GM21423 (cell line): ENCODE results near the gene KAZALD1.
A peak's percentile ranks its signal among the peaks of the same experiment; 100 is the strongest.

Experiments
- ATAC-seq: cut with Tn5 transposase; IDR thresholded peaks from one replicate; pipeline ENCODE4 v1.9.1; 2021; ENCODE audit warnings: mild to moderate bottlenecking, moderate library complexity; ENCODE audit not compliant: unreplicated experiment

The KAZALD1 gene

GRCh38 chr10:101094121-101094879 is 32.5 kb downstream of the KAZALD1 start:
- no peak for ATAC-seq

- no peak for ATAC-seq
These were observed 33.2 kb downstream of the KAZALD1 start for GRCh38 chr10:101095004-101095403.

- peak; percentile 78 for ATAC-seq
These were observed 33.9 kb downstream of the KAZALD1 start for GRCh38 chr10:101095550-101096213.

GRCh38 chr10:101096378-101096777 is 34.6 kb downstream of the KAZALD1 start:
- ATAC-seq, result no peak

- ATAC-seq, result no peak
These were observed 36.1 kb downstream of the KAZALD1 start for GRCh38 chr10:101097881-101098280.

- ATAC-seq, result no peak
These were observed 38.1 kb downstream of the KAZALD1 start for GRCh38 chr10:101099901-101100300.

- no peak for ATAC-seq
These were observed 39.6 kb downstream of the KAZALD1 start for GRCh38 chr10:101101372-101101881.

- ATAC-seq, result no peak
These were observed 41.6 kb downstream of the KAZALD1 start for GRCh38 chr10:101103430-101103829.

- no peak for ATAC-seq
These were observed 44.6 kb downstream of the KAZALD1 start for GRCh38 chr10:101106351-101106750.

- no peak for ATAC-seq
These were observed 46.0 kb downstream of the KAZALD1 start for GRCh38 chr10:101107771-101108170.

GRCh38 chr10:101110856-101111523 is 49.2 kb downstream of the KAZALD1 start:
- ATAC-seq, result no peak

- no peak for ATAC-seq
These were observed 49.8 kb downstream of the KAZALD1 start for GRCh38 chr10:101111547-101111946.

- ATAC-seq, result no peak
These were observed 51.2 kb downstream of the KAZALD1 start for GRCh38 chr10:101112799-101113594.

GRCh38 chr10:101113890-101114403 is 52.2 kb downstream of the KAZALD1 start:
- no peak for ATAC-seq

- ATAC-seq, result no peak
These were observed 52.9 kb downstream of the KAZALD1 start for GRCh38 chr10:101114646-101115045.
